ENCODE measurements around the gene RYR3. TPM values are rescaled to one million over a fixed set of nuclear protein-coding genes. Genes with fewer than 3 reads are reported as not detected.
A peak's percentile ranks its signal among the peaks of the same experiment; 100 is the strongest.

RYR3 gene
- total and polyA plus RNA-seq, 4 donors = 0.09 to 1.4 (median 0.47) TPM

GRCh38 chr15:33722005-33722672 lies 411.4 kb downstream of the RYR3 start:
- no peak overlapping the region for H3K9ac ChIP-seq (ENCODE audit: insufficient read depth in 1 of 2, low read length in 2 of 2)

DNA sequence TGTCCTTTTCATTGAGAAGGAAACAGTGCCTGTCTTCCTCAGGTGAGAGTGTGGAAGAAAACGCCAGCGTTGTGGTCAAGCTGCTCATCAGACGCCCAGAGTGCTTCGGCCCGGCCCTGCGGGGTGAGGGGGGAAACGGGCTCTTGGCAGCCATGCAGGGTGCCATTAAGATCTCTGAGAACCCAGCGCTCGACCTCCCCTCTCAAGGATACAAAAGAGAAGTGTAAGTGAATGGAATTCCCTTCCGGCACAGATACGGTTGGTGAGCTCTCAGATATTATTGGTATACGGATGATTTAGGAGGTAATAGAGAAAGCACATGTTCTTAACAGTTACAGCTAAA lies 411.9 kb downstream of the RYR3 start:
- TF ChIP-seq CTCF (IDR thresholded peaks at IDR 0.05; ENCODE audit: control extremely low read depth, extremely low read depth) = no peak
- H3K4me1 ChIP-seq (ENCODE audit: control insufficient read depth in 5 of 5, insufficient read depth in 5 of 5, low read length in 5 of 5) = no peaks in the 10 kb centered on the region
- no peak for ATAC-seq (ENCODE audit: insufficient read depth, low FRiP score)
- H3K36me3 ChIP-seq (ENCODE audit: control insufficient read depth in 4 of 4, insufficient read depth in 4 of 4, low read length in 4 of 4) = no peaks in the 10 kb centered on the region
- no peak overlapping the region for H3K4me3 ChIP-seq
- no peak overlapping the region for H3K27ac ChIP-seq (ENCODE audit: low read depth in 1 of 2, low read length in 1 of 2)
- H3K9ac ChIP-seq (ENCODE audit: insufficient read depth in 1 of 2, low read length in 2 of 2) = no peak overlapping the region
- WGBS, 2 donors = 88 to 95% methylated on average over 12 of the region's 12 CpGs
- DNase-seq = no peak
- no peaks in the 10 kb centered on the region for H3K27me3 ChIP-seq (ENCODE audit: control insufficient read depth in 3 of 3, insufficient read depth in 3 of 3, low read length in 2 of 3)
- peaks cover 0 to 2% (median 0%) of the 10 kb centered on the region in 4 donors for H3K9me3 ChIP-seq (ENCODE audit: control insufficient read depth in 4 of 4, insufficient read depth in 3 of 4, low read length in 3 of 4)

More at GRCh38 chr15:33722005-33722672, 411.4 kb downstream of the RYR3 start:
- ATAC-seq (ENCODE audit: insufficient read depth, low FRiP score) (no peak), DNase-seq (no peak)
- H3K36me3 ChIP-seq (ENCODE audit: control insufficient read depth in 4 of 4, insufficient read depth in 4 of 4, low read length in 4 of 4) = no peaks in the 10 kb centered on the region
- H3K9me3 ChIP-seq (ENCODE audit: control insufficient read depth in 4 of 4, insufficient read depth in 3 of 4, low read length in 3 of 4) = peaks cover 0 to 2% (median 0%) of the 10 kb centered on the region in 4 donors
- H3K27ac ChIP-seq (ENCODE audit: low read depth in 1 of 2, low read length in 1 of 2) = no peak overlapping the region
- 49 to 51% methylated on average over 2 of the region's 2 CpGs for WGBS, 2 donors
- TF ChIP-seq CTCF (IDR thresholded peaks at IDR 0.05; ENCODE audit: control extremely low read depth, extremely low read depth) = no peak
- no peaks in the 10 kb centered on the region for H3K4me1 ChIP-seq (ENCODE audit: control insufficient read depth in 5 of 5, insufficient read depth in 5 of 5, low read length in 5 of 5)
- H3K27me3 ChIP-seq (ENCODE audit: control insufficient read depth in 3 of 3, insufficient read depth in 3 of 3, low read length in 2 of 3) = no peaks in the 10 kb centered on the region
- H3K4me3 ChIP-seq = no peak overlapping the region

GRCh38 chr15:33724321-33725036 lies 413.7 kb downstream of the RYR3 start:
- WGBS, 2 donors = 64 to 68% methylated on average over 5 of the region's 5 CpGs
- Histone ChIP-seq H3K27ac (ENCODE audit: low read depth in 1 of 2, low read length in 1 of 2) (no peak overlapping the region), H3K36me3 (ENCODE audit: control insufficient read depth in 4 of 4, insufficient read depth in 4 of 4, low read length in 4 of 4) (no peaks in the 10 kb centered on the region), H3K9ac (ENCODE audit: insufficient read depth in 1 of 2, low read length in 2 of 2) (no peak overlapping the region), H3K27me3 (ENCODE audit: control insufficient read depth in 3 of 3, insufficient read depth in 3 of 3, low read length in 2 of 3) (no peaks in the 10 kb centered on the region), H3K4me1 (ENCODE audit: control insufficient read depth in 5 of 5, insufficient read depth in 5 of 5, low read length in 5 of 5) (no peaks in the 10 kb centered on the region), H3K4me3 (no peak overlapping the region), H3K9me3 (ENCODE audit: control insufficient read depth in 4 of 4, insufficient read depth in 3 of 4, low read length in 3 of 4) (peaks cover 0 to 2% (median 0%) of the 10 kb centered on the region in 4 donors)
- TF ChIP-seq CTCF (IDR thresholded peaks at IDR 0.05; ENCODE audit: control extremely low read depth, extremely low read depth) = no peak
- no peak for ATAC-seq (ENCODE audit: insufficient read depth, low FRiP score)
- DNase-seq = peak; percentile 48 to 71 (median 49)

Measured in lung (tissue), 12 donors.